ENCODE data around the gene GRIFIN. TPM values are rescaled to one million over a fixed set of nuclear protein-coding genes. Genes with fewer than 3 reads are reported as not detected.

The GRIFIN gene
- total and polyA plus RNA-seq, 7 experiments from 2014 or later: not detected

- CTCF ChIA-PET: no interaction called here
- no peak overlapping the region for H3K27ac Mint-ChIP-seq
These were observed 25.9 kb upstream of the GRIFIN start for GRCh38 chr7:2501947-2502646.

GRCh38 chr7:2500701-2501100, 24.5 kb upstream of the GRIFIN start:
- intact Hi-C loops (cut with micrococcal nuclease): no loop called here

More at GRCh38 chr7:2501947-2502646, 25.9 kb upstream of the GRIFIN start:
- no peak overlapping the region for H3K4me3 ChIP-seq (ENCODE audit: low read length)
- no peaks in the 10 kb centered on the region for H3K27me3 ChIP-seq (ENCODE audit: control insufficient read depth in 2 of 2, insufficient read depth in 2 of 2, low read length in 2 of 2)
- H3K9me3 Mint-ChIP-seq: no peaks in the 10 kb centered on the region
- H3K36me3 ChIP-seq (ENCODE audit: control insufficient read depth in 2 of 3, insufficient read depth in 3 of 3, low read length in 3 of 3): no peaks in the 10 kb centered on the region
- no peaks in the 10 kb centered on the region for H3K4me1 ChIP-seq (ENCODE audit: control insufficient read depth in 2 of 2, insufficient read depth in 2 of 2, low read length in 2 of 2)
- no peaks in the 10 kb centered on the region for H3K36me3 Mint-ChIP-seq
- DNase-seq (no peak), ATAC-seq (peak; percentile 19)
- H3K9me3 ChIP-seq (ENCODE audit: control insufficient read depth in 2 of 3, low read length in 3 of 3): no peaks in the 10 kb centered on the region
- intact Hi-C loops (cut with micrococcal nuclease): no loop called here
- H3K27ac ChIP-seq (ENCODE audit: low read depth, low read length): no peak overlapping the region
- no peak overlapping the region for H3K4me3 Mint-ChIP-seq
- POLR2A ChIA-PET: interaction anchor here (0.8 to 1.5 kb wide), 3 partner anchors 9 to 26 kb away, joined by 3 read pairs; no protein-coding TSS in a partner anchor
- H3K27me3 Mint-ChIP-seq: peaks cover 0 to 9% (median 0%) of the 10 kb centered on the region in 5 donors
- peaks cover 0 to 13% (median 10%) of the 10 kb centered on the region in 7 donors for H3K4me1 Mint-ChIP-seq

GRCh38 chr7:2499719-2500430, 23.7 kb upstream of the GRIFIN start:
- H3K4me3 Mint-ChIP-seq: no peak overlapping the region
- CTCF ChIA-PET: no interaction called here
- H3K4me3 ChIP-seq (ENCODE audit: low read length): no peak overlapping the region
- no peaks in the 10 kb centered on the region for H3K9me3 ChIP-seq (ENCODE audit: control insufficient read depth in 2 of 3, low read length in 3 of 3)
- H3K9me3 Mint-ChIP-seq: no peaks in the 10 kb centered on the region
- H3K27me3 ChIP-seq (ENCODE audit: control insufficient read depth in 2 of 2, insufficient read depth in 2 of 2, low read length in 2 of 2): no peaks in the 10 kb centered on the region
- no peak overlapping the region for H3K27ac ChIP-seq (ENCODE audit: low read depth, low read length)
- POLR2A ChIA-PET: interaction anchor here (1.5 to 2.1 kb wide), 2 partner anchors 8 to 31 kb away, joined by 4 to 10 read pairs; no protein-coding TSS in a partner anchor
- H3K27me3 Mint-ChIP-seq: peaks cover 0 to 11% (median 0%) of the 10 kb centered on the region in 5 donors
- H3K36me3 Mint-ChIP-seq: no peaks in the 10 kb centered on the region
- no peaks in the 10 kb centered on the region for H3K36me3 ChIP-seq (ENCODE audit: control insufficient read depth in 2 of 3, insufficient read depth in 3 of 3, low read length in 3 of 3)
- H3K27ac Mint-ChIP-seq: no peak overlapping the region
- intact Hi-C loops (cut with micrococcal nuclease): no loop called here
- H3K4me1 ChIP-seq (ENCODE audit: control insufficient read depth in 2 of 2, insufficient read depth in 2 of 2, low read length in 2 of 2): no peaks in the 10 kb centered on the region
- DNase-seq (no peak), ATAC-seq (no peak)
- peaks cover 0 to 9% (median 5%) of the 10 kb centered on the region in 7 donors for H3K4me1 Mint-ChIP-seq

More at GRCh38 chr7:2500701-2501100, 24.5 kb upstream of the GRIFIN start:
- DNase-seq (no peak), ATAC-seq (no peak)
- Mint-ChIP-seq H3K27ac (peak overlapping the region in 3 of 9 donors; percentile 14 to 56 (median 34)), H3K27me3 (peaks cover 0 to 11% (median 0%) of the 10 kb centered on the region in 5 donors), H3K9me3 (no peaks in the 10 kb centered on the region), H3K36me3 (no peaks in the 10 kb centered on the region), H3K4me1 (peaks cover 0 to 9% (median 5%) of the 10 kb centered on the region in 7 donors), H3K4me3 (no peak overlapping the region)
- no peak overlapping the region for H3K4me3 ChIP-seq (ENCODE audit: low read length)
- H3K9me3 ChIP-seq (ENCODE audit: control insufficient read depth in 2 of 3, low read length in 3 of 3): no peaks in the 10 kb centered on the region
- no peaks in the 10 kb centered on the region for H3K4me1 ChIP-seq (ENCODE audit: control insufficient read depth in 2 of 2, insufficient read depth in 2 of 2, low read length in 2 of 2)
- H3K36me3 ChIP-seq (ENCODE audit: control insufficient read depth in 2 of 3, insufficient read depth in 3 of 3, low read length in 3 of 3): no peaks in the 10 kb centered on the region
- H3K27ac ChIP-seq (ENCODE audit: low read depth, low read length): no peak overlapping the region
- H3K27me3 ChIP-seq (ENCODE audit: control insufficient read depth in 2 of 2, insufficient read depth in 2 of 2, low read length in 2 of 2): no peaks in the 10 kb centered on the region
- POLR2A ChIA-PET: no interaction called here
- CTCF ChIA-PET: no interaction called here

- no peak for DNase-seq
- no peaks in the 10 kb centered on the region for H3K36me3 Mint-ChIP-seq
- peaks cover 0 to 11% (median 0%) of the 10 kb centered on the region in 5 donors for H3K27me3 Mint-ChIP-seq
- Histone ChIP-seq H3K9me3 (ENCODE audit: control insufficient read depth in 2 of 3, low read length in 3 of 3) (no peaks in the 10 kb centered on the region), H3K36me3 (ENCODE audit: control insufficient read depth in 2 of 3, insufficient read depth in 3 of 3, low read length in 3 of 3) (no peaks in the 10 kb centered on the region), H3K4me1 (ENCODE audit: control insufficient read depth in 2 of 2, insufficient read depth in 2 of 2, low read length in 2 of 2) (no peaks in the 10 kb centered on the region), H3K27me3 (ENCODE audit: control insufficient read depth in 2 of 2, insufficient read depth in 2 of 2, low read length in 2 of 2) (no peaks in the 10 kb centered on the region), H3K27ac (ENCODE audit: low read depth, low read length) (no peak overlapping the region), H3K4me3 (ENCODE audit: low read length) (no peak overlapping the region)
- POLR2A ChIA-PET: interaction anchor here (0.8 to 2.1 kb wide), 5 partner anchors 9 to 60 kb away, joined by 3 to 10 read pairs (median 4); no protein-coding TSS in a partner anchor
- no peaks in the 10 kb centered on the region for H3K9me3 Mint-ChIP-seq
- intact Hi-C loops (cut with micrococcal nuclease): no loop called here
- peaks cover 0 to 9% (median 5%) of the 10 kb centered on the region in 7 donors for H3K4me1 Mint-ChIP-seq
- no peak overlapping the region for H3K27ac Mint-ChIP-seq
- CTCF ChIA-PET: interaction anchor here (0.9 to 1.2 kb wide), 2 partner anchors 8 to 67 kb away, joined by 3 read pairs; no protein-coding TSS in a partner anchor
- no peak overlapping the region for H3K4me3 Mint-ChIP-seq
- ATAC-seq: no peak
These were observed 23.0 kb upstream of the GRIFIN start for GRCh38 chr7:2499181-2499580.

GRCh38 chr7:2498708-2499107, 22.5 kb upstream of the GRIFIN start:
- no peaks in the 10 kb centered on the region for H3K9me3 ChIP-seq (ENCODE audit: control insufficient read depth in 2 of 3, low read length in 3 of 3)
- H3K27me3 ChIP-seq (ENCODE audit: control insufficient read depth in 2 of 2, insufficient read depth in 2 of 2, low read length in 2 of 2): no peaks in the 10 kb centered on the region
- H3K4me1 ChIP-seq (ENCODE audit: control insufficient read depth in 2 of 2, insufficient read depth in 2 of 2, low read length in 2 of 2): no peaks in the 10 kb centered on the region
- peaks cover 0 to 11% (median 0%) of the 10 kb centered on the region in 5 donors for H3K27me3 Mint-ChIP-seq
- ChIA-PET POLR2A (interaction anchor here (0.8 to 2.1 kb wide), 7 partner anchors 10 to 61 kb away, joined by 3 to 10 read pairs (median 4); no protein-coding TSS in a partner anchor), CTCF (interaction anchor here (0.6 to 1.2 kb wide), 3 partner anchors 9 to 66 kb away, joined by 3 to 4 read pairs (median 3); no protein-coding TSS in a partner anchor)
- DNase-seq (no peak), ATAC-seq (no peak)
- intact Hi-C loops (cut with micrococcal nuclease): no loop called here
- H3K4me3 Mint-ChIP-seq: no peak overlapping the region
- H3K27ac Mint-ChIP-seq: no peak overlapping the region
- no peak overlapping the region for H3K27ac ChIP-seq (ENCODE audit: low read depth, low read length)
- no peaks in the 10 kb centered on the region for H3K36me3 Mint-ChIP-seq
- H3K36me3 ChIP-seq (ENCODE audit: control insufficient read depth in 2 of 3, insufficient read depth in 3 of 3, low read length in 3 of 3): no peaks in the 10 kb centered on the region
- no peak overlapping the region for H3K4me3 ChIP-seq (ENCODE audit: low read length)
- H3K4me1 Mint-ChIP-seq: peaks cover 0 to 8% (median 0%) of the 10 kb centered on the region in 7 donors
- no peaks in the 10 kb centered on the region for H3K9me3 Mint-ChIP-seq

- Histone ChIP-seq H3K9me3 (ENCODE audit: control insufficient read depth in 2 of 3, low read length in 3 of 3) (no peaks in the 10 kb centered on the region), H3K4me1 (ENCODE audit: control insufficient read depth in 2 of 2, insufficient read depth in 2 of 2, low read length in 2 of 2) (no peaks in the 10 kb centered on the region), H3K27ac (ENCODE audit: low read depth, low read length) (no peak overlapping the region), H3K27me3 (ENCODE audit: control insufficient read depth in 2 of 2, insufficient read depth in 2 of 2, low read length in 2 of 2) (no peaks in the 10 kb centered on the region), H3K36me3 (ENCODE audit: control insufficient read depth in 2 of 3, insufficient read depth in 3 of 3, low read length in 3 of 3) (no peaks in the 10 kb centered on the region), H3K4me3 (ENCODE audit: low read length) (no peak overlapping the region)
- Mint-ChIP-seq H3K4me3 (no peak overlapping the region), H3K27ac (no peak overlapping the region), H3K27me3 (peaks cover 0 to 11% (median 0%) of the 10 kb centered on the region in 5 donors), H3K9me3 (no peaks in the 10 kb centered on the region), H3K36me3 (no peaks in the 10 kb centered on the region), H3K4me1 (peaks cover 0 to 9% (median 0%) of the 10 kb centered on the region in 7 donors)
- POLR2A ChIA-PET: interaction anchor here (1.2 to 2.1 kb wide), 3 partner anchors 9 to 13 kb away, joined by 4 to 10 read pairs (median 4); no protein-coding TSS in a partner anchor
- CTCF ChIA-PET: interaction anchor here (0.5 to 1.2 kb wide), 2 partner anchors 31 to 65 kb away, joined by 3 to 6 read pairs; no protein-coding TSS in a partner anchor
- DNase-seq (no peak), ATAC-seq (no peak)
- intact Hi-C loops (cut with micrococcal nuclease): no loop called here
These were observed 21.5 kb upstream of the GRIFIN start for GRCh38 chr7:2497500-2498336.
